Measurements from ENCODE around the gene CDH4. TPM values are rescaled to one million over a fixed set of nuclear protein-coding genes. Genes with fewer than 3 reads are reported as not detected.

The CDH4 gene
- total RNA-seq, 1 experiment from 2014 or later = not detected

GRCh38 chr20:61533231-61533631 lies 281.2 kb downstream of the CDH4 start:
- no peak overlapping the region for H3K27ac Mint-ChIP-seq (ENCODE audit: unreplicated experiment)
- POLR2A ChIA-PET = no interaction called here

GRCh38 chr20:61534346-61534745 lies 282.3 kb downstream of the CDH4 start:
- CTCF ChIA-PET = no interaction called here
- no TSS peak for BruUV-seq (replicated peaks)
- no peaks in the 10 kb centered on the region for H3K36me3 ChIP-seq (ENCODE audit: control insufficient read depth, insufficient read depth, low read length)

More at GRCh38 chr20:61533231-61533631, 281.2 kb downstream of the CDH4 start:
- intact Hi-C loops (cut with micrococcal nuclease; ENCODE audit: unreplicated experiment) = no loop called here
- CTCF ChIA-PET = no interaction called here
- H3K4me3 Mint-ChIP-seq (ENCODE audit: unreplicated experiment) = no peak overlapping the region
- no peaks in the 10 kb centered on the region for H3K36me3 ChIP-seq (ENCODE audit: control insufficient read depth, insufficient read depth, low read length)
- H3K27me3 ChIP-seq (replicated peaks; ENCODE audit: control insufficient read depth, insufficient read depth, low read length) = no peaks in the 10 kb centered on the region
- no peak for DNase-seq
- TF ChIP-seq CTCF (IDR thresholded peaks at IDR 0.05; ENCODE audit: insufficient read depth in 1 of 2, low read depth in 1 of 2, low read length in 1 of 2, severe bottlenecking in 1 of 2, unreplicated experiment in 1 of 2) = no peak
- no peaks in the 10 kb centered on the region for H3K4me1 ChIP-seq
- H3K4me1 Mint-ChIP-seq (ENCODE audit: low read depth, unreplicated experiment) = no peaks in the 10 kb centered on the region
- no peak overlapping the region for H3K4me3 ChIP-seq (ENCODE audit: low read depth, low read length)
- no peaks in the 10 kb centered on the region for H3K9me3 ChIP-seq
- no TSS peak for BruUV-seq (replicated peaks)
- H3K36me3 Mint-ChIP-seq (ENCODE audit: insufficient read depth, unreplicated experiment) = no peaks in the 10 kb centered on the region
- H3K27me3 Mint-ChIP-seq (ENCODE audit: insufficient read depth, unreplicated experiment) = peaks cover 41% of the 10 kb centered on the region
- H3K9me3 Mint-ChIP-seq (ENCODE audit: unreplicated experiment) = no peaks in the 10 kb centered on the region

GRCh38 chr20:61535091-61535490 lies 283.0 kb downstream of the CDH4 start:
- Mint-ChIP-seq H3K36me3 (ENCODE audit: insufficient read depth, unreplicated experiment) (no peaks in the 10 kb centered on the region), H3K4me3 (ENCODE audit: unreplicated experiment) (no peak overlapping the region), H3K9me3 (ENCODE audit: unreplicated experiment) (no peaks in the 10 kb centered on the region), H3K27me3 (ENCODE audit: insufficient read depth, unreplicated experiment) (peaks cover 45% of the 10 kb centered on the region), H3K27ac (ENCODE audit: unreplicated experiment) (no peak overlapping the region), H3K4me1 (ENCODE audit: low read depth, unreplicated experiment) (no peaks in the 10 kb centered on the region)
- no peaks in the 10 kb centered on the region for H3K27me3 ChIP-seq (replicated peaks; ENCODE audit: control insufficient read depth, insufficient read depth, low read length)
- intact Hi-C loops (cut with micrococcal nuclease; ENCODE audit: unreplicated experiment) = no loop called here
- BruUV-seq (replicated peaks) = no TSS peak
- no peaks in the 10 kb centered on the region for H3K4me1 ChIP-seq
- no peak overlapping the region for H3K4me3 ChIP-seq (ENCODE audit: low read depth, low read length)
- TF ChIP-seq CTCF (IDR thresholded peaks at IDR 0.05; ENCODE audit: insufficient read depth in 1 of 2, low read depth in 1 of 2, low read length in 1 of 2, severe bottlenecking in 1 of 2, unreplicated experiment in 1 of 2) = no peak
- H3K36me3 ChIP-seq (ENCODE audit: control insufficient read depth, insufficient read depth, low read length) = no peaks in the 10 kb centered on the region
- no peaks in the 10 kb centered on the region for H3K9me3 ChIP-seq
- DNase-seq = no peak
- CTCF ChIA-PET = no interaction called here
- POLR2A ChIA-PET = no interaction called here

More at GRCh38 chr20:61534346-61534745, 282.3 kb downstream of the CDH4 start:
- Mint-ChIP-seq H3K27me3 (ENCODE audit: insufficient read depth, unreplicated experiment) (peaks cover 40% of the 10 kb centered on the region), H3K9me3 (ENCODE audit: unreplicated experiment) (no peaks in the 10 kb centered on the region), H3K4me1 (ENCODE audit: low read depth, unreplicated experiment) (no peaks in the 10 kb centered on the region), H3K36me3 (ENCODE audit: insufficient read depth, unreplicated experiment) (no peaks in the 10 kb centered on the region), H3K27ac (ENCODE audit: unreplicated experiment) (no peak overlapping the region), H3K4me3 (ENCODE audit: unreplicated experiment) (no peak overlapping the region)
- intact Hi-C loops (cut with micrococcal nuclease; ENCODE audit: unreplicated experiment) = no loop called here
- Histone ChIP-seq H3K4me1 (no peaks in the 10 kb centered on the region), H3K4me3 (ENCODE audit: low read depth, low read length) (no peak overlapping the region), H3K27me3 (replicated peaks; ENCODE audit: control insufficient read depth, insufficient read depth, low read length) (no peaks in the 10 kb centered on the region), H3K9me3 (no peaks in the 10 kb centered on the region)
- POLR2A ChIA-PET = no interaction called here
- TF ChIP-seq CTCF (IDR thresholded peaks at IDR 0.05; ENCODE audit: insufficient read depth in 1 of 2, low read depth in 1 of 2, low read length in 1 of 2, severe bottlenecking in 1 of 2, unreplicated experiment in 1 of 2) = no peak
- no peak for DNase-seq
